CD4-positive, alpha-beta memory T cell (primary cell): ENCODE results near the gene RSPH9. TPM values are rescaled to one million over a fixed set of nuclear protein-coding genes. Genes with fewer than 3 reads are reported as not detected.

Experiments used
- CTCF ChIA-PET: fragments of 350-600 bp; sonication (Branson Sonifier 250); formaldehyde crosslinking; loops from one replicate; lab custom pipeline; 2021; ENCODE audit warnings: inconsistent platforms; ENCODE audit not compliant: partially characterized antibody; lab: Charles Lee
- POLR2A ChIA-PET: fragments of 350-600 bp; sonication (Branson Sonifier 250); formaldehyde crosslinking; loops from one replicate; lab custom pipeline; 2021; ENCODE audit not compliant: partially characterized antibody; lab: Charles Lee
- DNase-seq, 5 donors: peaks; one replicate each; pipeline versions ENCODE4 v3.0.0 to v3.0.0-alpha.2; 2020 to 2022; ENCODE audit warnings: mixed read lengths in 1 of 5
- H3K27ac ChIP-seq: one replicate; pipeline ENCODE4 v1.7.0; 2013; ENCODE audit warnings: low read depth, low read length
- H3K27me3 ChIP-seq: 2 replicates; pipeline ENCODE4 v1.7.0; 2013; ENCODE audit warnings: mild to moderate bottlenecking, low read length, moderate library complexity; ENCODE audit not compliant: insufficient read depth
- H3K36me3 ChIP-seq: 2 replicates; pipeline ENCODE4 v1.7.0; 2013; ENCODE audit warnings: mild to moderate bottlenecking, low read length, moderate library complexity; ENCODE audit not compliant: insufficient read depth
- H3K4me1 ChIP-seq: 2 replicates; pipeline ENCODE4 v1.7.0; 2013; ENCODE audit warnings: mild to moderate bottlenecking, low read length, moderate library complexity; ENCODE audit not compliant: insufficient read depth
- H3K4me3 ChIP-seq, 2 donors: one replicate each; pipeline ENCODE4 v1.7.0; 2013; ENCODE audit warnings: low read length in 2 of 2, mild to moderate bottlenecking in 1 of 2
- H3K9me3 ChIP-seq, 2 donors: one replicate each; pipeline ENCODE4 v1.7.0; 2013; ENCODE audit warnings: low read length in 2 of 2, control low read depth in 1 of 2; ENCODE audit not compliant: control insufficient read depth in 1 of 2
- H3K27ac Mint-ChIP-seq, 7 donors: one replicate each; pipeline ENCODE4 v1.8.0; 2020 to 2021; ENCODE audit warnings: mixed read lengths in 7 of 7, mild to moderate bottlenecking in 6 of 7, inconsistent platforms in 3 of 7, moderate library complexity in 3 of 7
- H3K27me3 Mint-ChIP-seq, 2 donors: one replicate each; pipeline ENCODE4 v1.8.0; 2020 to 2021; ENCODE audit warnings: mixed read lengths in 2 of 2
- H3K36me3 Mint-ChIP-seq, 2 donors: one replicate each; pipeline ENCODE4 v1.8.0; 2020 to 2021; ENCODE audit warnings: mixed read lengths in 2 of 2, inconsistent platforms in 1 of 2, mild to moderate bottlenecking in 1 of 2
- H3K4me1 Mint-ChIP-seq, 4 donors: one replicate each; pipeline ENCODE4 v1.8.0; 2020 to 2021; ENCODE audit warnings: mixed read lengths in 4 of 4, mild to moderate bottlenecking in 1 of 4
- H3K4me3 Mint-ChIP-seq, 8 donors: one replicate each; pipeline ENCODE4 v1.8.0; 2020 to 2021; ENCODE audit warnings: mixed read lengths in 8 of 8, mild to moderate bottlenecking in 7 of 8, moderate library complexity in 6 of 8, inconsistent platforms in 3 of 8
- H3K9me3 Mint-ChIP-seq, 8 donors: one replicate each; pipeline ENCODE4 v1.8.0; 2020 to 2021; ENCODE audit warnings: mixed read lengths in 8 of 8, mild to moderate bottlenecking in 5 of 8, inconsistent platforms in 3 of 8, moderate library complexity in 1 of 8
- intact Hi-C: fragments of 100-400 bp; cut with micrococcal nuclease; formaldehyde crosslinking; loops from one replicate; pipeline ENCODE4 v1.15.1; 2023
- polyA plus RNA-seq, 2 donors: library from polyadenylated mRNA; unstranded; fragments of 300-500 nt; fragmentation: Illumina TruSeq; gene quantifications; one replicate each; pipeline ENCODE4 v1.2.3, GENCODE V29; 2021
- total RNA-seq, 2 experiments: library from RNA; stranded (reverse); gene quantifications; one replicate each; pipeline ENCODE4 v1.2.3, GENCODE V29; 2021

The RSPH9 gene
- total and polyA plus RNA-seq, 4 experiments from 2014 or later, result 0.71 to 1.3 TPM; not detected in 2

- no peaks in the 10 kb centered on the region for H3K27me3 Mint-ChIP-seq
- Histone ChIP-seq H3K27ac (no peak overlapping the region), H3K4me1 (no peaks in the 10 kb centered on the region), H3K27me3 (no peaks in the 10 kb centered on the region), H3K9me3 (no peaks in the 10 kb centered on the region), H3K4me3 (no peak overlapping the region), H3K36me3 (peaks cover 34% of the 10 kb centered on the region)
- H3K9me3 Mint-ChIP-seq, result no peaks in the 10 kb centered on the region
- H3K4me1 Mint-ChIP-seq, result peaks cover 3 to 7% (median 6%) of the 10 kb centered on the region in 4 donors
- H3K4me3 Mint-ChIP-seq, result no peak overlapping the region
- peak overlapping the region in 2 of 7 donors; percentile 6 to 85 for H3K27ac Mint-ChIP-seq
- no peak for DNase-seq
- peaks cover 24 to 51% of the 10 kb centered on the region in 2 donors for H3K36me3 Mint-ChIP-seq
- ChIA-PET POLR2A (interaction anchor here (1.4 kb wide), 1 partner anchor 20 kb away, joined by 4 read pairs; the partner anchor contains the start of gene GTPBP2), CTCF (interaction anchor here (1.1 to 5.4 kb wide), 11 partner anchors 11 to 469 kb away, joined by 3 to 39 read pairs (median 9); partner anchors contain the start of genes GTPBP2 and VEGFA)
- intact Hi-C loops, result loop anchor here (10.0 kb wide), 1 partner anchor 165 kb away; the partner anchor contains the start of gene VEGFA
These were observed 35.4 kb upstream of the RSPH9 start for GRCh38 chr6:43609402-43609801.

DNA sequence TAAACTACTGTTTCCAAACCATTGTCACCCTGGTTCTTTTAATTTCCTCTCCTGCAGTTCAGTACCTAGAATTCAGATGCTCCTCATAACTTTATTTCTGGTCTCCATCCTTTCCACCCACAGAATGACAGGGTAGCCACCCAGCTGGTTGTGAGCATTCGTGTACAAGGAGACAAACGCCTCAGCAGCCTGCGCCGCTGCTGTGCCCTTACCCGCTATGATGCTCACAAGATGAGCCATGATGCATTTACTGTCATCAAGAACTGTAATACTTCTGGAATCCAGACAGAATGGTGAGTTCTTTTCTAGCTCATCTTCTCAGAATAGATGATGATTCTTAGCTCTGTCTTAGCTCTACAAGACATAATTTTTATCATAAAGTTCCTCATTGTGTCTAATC, 34.4 kb upstream of the RSPH9 start:
- H3K27me3 ChIP-seq, result no peaks in the 10 kb centered on the region
- no peaks in the 10 kb centered on the region for H3K4me1 ChIP-seq
- no peaks in the 10 kb centered on the region for H3K9me3 Mint-ChIP-seq
- no peaks in the 10 kb centered on the region for H3K9me3 ChIP-seq
- no peak overlapping the region for H3K27ac ChIP-seq
- CTCF ChIA-PET, result interaction anchor here (1.0 to 4.4 kb wide), 7 partner anchors 8 to 160 kb away, joined by 3 to 39 read pairs (median 3); partner anchors contain the start of gene VEGFA
- intact Hi-C loops, result no loop called here
- H3K4me3 ChIP-seq, result no peak overlapping the region
- H3K4me3 Mint-ChIP-seq, result no peak overlapping the region
- H3K27ac Mint-ChIP-seq, result peak overlapping the region in 2 of 7 donors; percentile 72 to 75
- H3K27me3 Mint-ChIP-seq, result no peaks in the 10 kb centered on the region
- H3K36me3 ChIP-seq, result peaks cover 30% of the 10 kb centered on the region
- H3K4me1 Mint-ChIP-seq, result peaks cover 3 to 7% (median 6%) of the 10 kb centered on the region in 4 donors
- peaks cover 19 to 49% of the 10 kb centered on the region in 2 donors for H3K36me3 Mint-ChIP-seq
- POLR2A ChIA-PET, result no interaction called here
- no peak for DNase-seq

- no peaks in the 10 kb centered on the region for H3K27me3 ChIP-seq
- CTCF ChIA-PET, result interaction anchor here (0.6 to 1.6 kb wide), 3 partner anchors 25 to 514 kb away, joined by 3 to 4 read pairs (median 3); no protein-coding TSS in a partner anchor
- Mint-ChIP-seq H3K4me3 (no peak overlapping the region), H3K9me3 (no peaks in the 10 kb centered on the region), H3K36me3 (peaks cover 12 to 34% of the 10 kb centered on the region in 2 donors), H3K27me3 (no peaks in the 10 kb centered on the region), H3K27ac (peak overlapping the region in 1 of 7 donors; percentile 48), H3K4me1 (peaks cover 0 to 2% (median under 1%) of the 10 kb centered on the region in 4 donors)
- intact Hi-C loops, result no loop called here
- H3K4me3 ChIP-seq, result no peak overlapping the region
- POLR2A ChIA-PET, result interaction anchor here (0.7 kb wide), 1 partner anchor 22 kb away, joined by 4 read pairs; the partner anchor contains the start of gene MAD2L1BP
- H3K9me3 ChIP-seq, result no peaks in the 10 kb centered on the region
- H3K27ac ChIP-seq, result no peak overlapping the region
- peaks cover 30% of the 10 kb centered on the region for H3K36me3 ChIP-seq
- no peak for DNase-seq
- H3K4me1 ChIP-seq, result no peaks in the 10 kb centered on the region
These were observed 31.0 kb upstream of the RSPH9 start for GRCh38 chr6:43613721-43614395.

DNA sequence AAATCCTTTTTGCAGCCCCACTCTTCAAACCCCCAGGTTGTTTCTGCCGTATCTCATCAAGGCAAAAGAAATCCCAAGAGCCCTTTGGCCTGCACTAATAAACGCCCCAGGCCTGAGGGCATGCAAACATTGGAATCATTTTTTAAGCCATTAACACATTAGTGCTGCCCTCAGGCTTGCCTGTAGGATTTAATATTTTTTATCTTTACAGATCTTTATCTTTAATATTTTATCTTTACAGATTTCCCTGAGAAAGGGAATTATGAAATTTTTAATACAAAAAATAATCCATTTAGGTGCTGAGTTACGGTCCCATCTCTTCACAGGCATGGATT, 30.5 kb upstream of the RSPH9 start:
- ChIA-PET POLR2A (no interaction called here), CTCF (interaction anchor here (1.5 to 1.6 kb wide), 2 partner anchors 8 to 31 kb away, joined by 4 to 6 read pairs; no protein-coding TSS in a partner anchor)
- H3K27ac ChIP-seq, result no peak overlapping the region
- H3K4me1 ChIP-seq, result no peaks in the 10 kb centered on the region
- Mint-ChIP-seq H3K4me1 (no peaks in the 10 kb centered on the region), H3K36me3 (peaks cover 12 to 34% of the 10 kb centered on the region in 2 donors), H3K27me3 (no peaks in the 10 kb centered on the region), H3K4me3 (no peak overlapping the region), H3K27ac (no peak overlapping the region), H3K9me3 (no peaks in the 10 kb centered on the region)
- peaks cover 31% of the 10 kb centered on the region for H3K36me3 ChIP-seq
- H3K27me3 ChIP-seq, result no peaks in the 10 kb centered on the region
- H3K9me3 ChIP-seq, result no peaks in the 10 kb centered on the region
- no peak for DNase-seq
- no peak overlapping the region for H3K4me3 ChIP-seq
- intact Hi-C loops, result no loop called here

- Histone ChIP-seq H3K27me3 (no peaks in the 10 kb centered on the region), H3K36me3 (peaks cover 40% of the 10 kb centered on the region), H3K4me1 (no peaks in the 10 kb centered on the region), H3K27ac (no peak overlapping the region), H3K4me3 (no peak overlapping the region), H3K9me3 (no peaks in the 10 kb centered on the region)
- Mint-ChIP-seq H3K27ac (peak overlapping the region in 2 of 7 donors; percentile 15 to 42), H3K27me3 (no peaks in the 10 kb centered on the region), H3K36me3 (peaks cover 10 to 37% of the 10 kb centered on the region in 2 donors), H3K4me3 (no peak overlapping the region), H3K9me3 (no peaks in the 10 kb centered on the region), H3K4me1 (no peaks in the 10 kb centered on the region)
- ChIA-PET POLR2A (interaction anchor here (1.3 to 4.2 kb wide), 2 partner anchors 10 to 13 kb away, joined by 4 to 15 read pairs; partner anchors contain the start of gene GTPBP2), CTCF (interaction anchor here (1.3 to 1.4 kb wide), 2 partner anchors 9 to 12 kb away, joined by 3 to 12 read pairs; partner anchors contain the start of gene GTPBP2)
- intact Hi-C loops, result no loop called here
- no peak for DNase-seq
These were observed 27.9 kb upstream of the RSPH9 start for GRCh38 chr6:43616725-43617472.

DNA sequence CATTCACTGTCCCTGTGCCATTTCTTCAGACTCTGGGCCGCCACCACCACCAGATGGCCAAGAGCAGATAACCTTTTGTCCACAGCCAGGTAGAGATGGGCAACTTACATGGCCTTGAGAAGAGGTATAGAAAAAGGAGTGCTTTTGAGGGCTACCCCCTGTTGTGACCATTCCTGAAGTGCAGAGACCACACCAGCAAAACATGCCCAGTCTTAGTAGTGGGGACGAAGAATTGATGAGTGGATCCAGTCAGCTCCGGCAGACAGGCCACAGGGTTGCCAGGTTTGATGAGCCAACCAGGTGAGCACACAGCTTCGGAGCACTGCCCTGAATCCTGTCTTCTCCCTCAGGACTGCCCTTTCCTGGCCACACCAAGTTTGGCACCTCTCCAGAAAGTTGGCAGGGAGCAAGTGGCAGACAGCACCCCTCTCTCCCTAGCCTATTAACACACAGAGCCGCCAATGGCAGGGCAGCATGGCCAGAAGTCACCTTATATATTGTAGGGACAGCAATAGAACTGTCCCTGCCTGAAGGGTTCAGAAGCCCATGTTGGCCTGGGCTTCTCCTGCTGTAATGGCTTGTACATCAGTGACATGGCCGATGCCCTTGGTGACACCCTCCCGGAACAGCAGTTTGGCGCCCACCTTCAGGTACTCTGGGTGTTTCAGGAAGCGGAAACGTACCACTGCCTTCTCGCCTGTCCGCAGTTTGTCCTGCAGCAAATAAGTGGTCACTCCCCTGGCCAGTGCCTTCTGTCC, 23.6 kb upstream of the RSPH9 start:
- POLR2A ChIA-PET, result interaction anchor here (4.2 kb wide), 1 partner anchor 8 kb away, joined by 15 read pairs; the partner anchor contains the start of gene GTPBP2
- H3K36me3 ChIP-seq, result peaks cover 63% of the 10 kb centered on the region

More for the DNA sequence above, 23.6 kb upstream of the RSPH9 start:
- Mint-ChIP-seq H3K4me3 (no peak overlapping the region), H3K27me3 (no peaks in the 10 kb centered on the region), H3K36me3 (peaks cover 24 to 53% of the 10 kb centered on the region in 2 donors), H3K9me3 (no peaks in the 10 kb centered on the region), H3K27ac (peak overlapping the region in 2 of 7 donors; percentile 52 to 60), H3K4me1 (peaks cover under 1 to 6% (median 4%) of the 10 kb centered on the region in 4 donors)
- H3K4me1 ChIP-seq, result peaks cover 2% of the 10 kb centered on the region
- H3K27ac ChIP-seq, result no peak overlapping the region
- H3K27me3 ChIP-seq, result no peaks in the 10 kb centered on the region
- DNase-seq, result no peak
- intact Hi-C loops, result no loop called here
- no peak overlapping the region for H3K4me3 ChIP-seq
- CTCF ChIA-PET, result interaction anchor here (1.2 to 2.2 kb wide), 2 partner anchors 13 kb away, joined by 4 to 9 read pairs; no protein-coding TSS in a partner anchor
- no peaks in the 10 kb centered on the region for H3K9me3 ChIP-seq
